GM04504 (cell line): Measurements from ENCODE around the gene RCBTB2.

Experiments used
- DNase-seq: peaks from one replicate; pipeline ENCODE4 v3.0.0-alpha.2; 2012; ENCODE audit warnings: low read depth

RCBTB2 gene

GRCh38 chr13:48563626-48564025, 30.7 kb upstream of the RCBTB2 start:
- no peak for DNase-seq

GRCh38 chr13:48562296-48563066, 29.6 kb upstream of the RCBTB2 start:
- no peak for DNase-seq

GRCh38 chr13:48561466-48562235, 28.8 kb upstream of the RCBTB2 start:
- DNase-seq: no peak

GRCh38 chr13:48560657-48561337, 27.9 kb upstream of the RCBTB2 start:
- DNase-seq: no peak

GRCh38 chr13:48559638-48560320, 26.9 kb upstream of the RCBTB2 start:
- DNase-seq: no peak

- no peak for DNase-seq
These were observed 23.9 kb upstream of the RCBTB2 start for GRCh38 chr13:48556817-48557216.

GRCh38 chr13:48555441-48555840, 22.6 kb upstream of the RCBTB2 start:
- DNase-seq: no peak

- DNase-seq: no peak
These were observed 18.4 kb upstream of the RCBTB2 start for GRCh38 chr13:48551329-48551728.

- DNase-seq: no peak
These were observed 16.8 kb upstream of the RCBTB2 start for GRCh38 chr13:48549658-48550057.

- DNase-seq: no peak
These were observed 14.8 kb upstream of the RCBTB2 start for GRCh38 chr13:48547663-48548092.

- no peak for DNase-seq
These were observed 12.7 kb upstream of the RCBTB2 start for GRCh38 chr13:48545608-48546007.

GRCh38 chr13:48542581-48543341, 9.9 kb upstream of the RCBTB2 start:
- no peak for DNase-seq

- no peak for DNase-seq
These were observed 9.3 kb upstream of the RCBTB2 start for GRCh38 chr13:48542138-48542537.

GRCh38 chr13:48539550-48539949, 6.7 kb upstream of the RCBTB2 start:
- DNase-seq: no peak

GRCh38 chr13:48536621-48537250, 3.9 kb upstream of the RCBTB2 start:
- no peak for DNase-seq

GRCh38 chr13:48535766-48536165, 2.9 kb upstream of the RCBTB2 start:
- no peak for DNase-seq

- no peak for DNase-seq
These were observed 2.1 kb upstream of the RCBTB2 start for GRCh38 chr13:48534911-48535501.

- no peak for DNase-seq
These were observed 1.2 kb upstream of the RCBTB2 start for GRCh38 chr13:48533961-48534600.

GRCh38 chr13:48532256-48532505, 699 bp downstream of the RCBTB2 start:
- no peak for DNase-seq
